Epithelial cell of esophagus (primary cell): ENCODE measurements around the gene TEPSIN.

ENCODE experiments used
- DNase-seq: peaks from one replicate; pipeline ENCODE4 v3.0.0; 2010; ENCODE audit warnings: low read depth
- H3K4me3 ChIP-seq: 2 replicates; pipeline ENCODE4 v1.5.1; 2011; ENCODE audit warnings: mild to moderate bottlenecking, low read length, control low read depth
- CTCF ChIP-seq: IDR thresholded peaks from 2 replicates; pipeline ENCODE4 v1.5.1; 2011; ENCODE audit warnings: low read depth, mild to moderate bottlenecking, low read length, control low read depth, inconsistent platforms; ENCODE audit not compliant: insufficient read depth; ENCODE audit errors: missing control alignments

The TEPSIN gene

GRCh38 chr17:81238815-81239713, at the start of gene TEPSIN, which contains the start of gene NDUFAF8:
TEPSIN (minus strand) TSS chr17:81239055; CDS start chr17:81239033, 22 bp downstream.
NDUFAF8 (plus strand) TSS chr17:81239318; CDS start chr17:81239364, 46 bp downstream.
- peak; percentile 100 for DNase-seq
- TF ChIP-seq CTCF: no peak
- H3K4me3 ChIP-seq: peak within 1 kb of the TSS; percentile 80

GRCh38 chr17:81287741-81288430, 49.0 kb upstream of the TEPSIN start:
- no peak for DNase-seq
- no peak overlapping the region for H3K4me3 ChIP-seq
- no peak for TF ChIP-seq CTCF

- DNase-seq: no peak
- TF ChIP-seq CTCF: no peak
- H3K4me3 ChIP-seq: no peak overlapping the region
These were observed 48.3 kb upstream of the TEPSIN start for GRCh38 chr17:81287152-81287551.

GRCh38 chr17:81286491-81287145, 47.8 kb upstream of the TEPSIN start:
- no peak for DNase-seq
- TF ChIP-seq CTCF: no peak
- H3K4me3 ChIP-seq: no peak overlapping the region

- H3K4me3 ChIP-seq: no peak overlapping the region
- no peak for DNase-seq
- TF ChIP-seq CTCF: no peak
These were observed 47.0 kb upstream of the TEPSIN start for GRCh38 chr17:81285894-81286293.

GRCh38 chr17:81285179-81285878, 46.5 kb upstream of the TEPSIN start:
- H3K4me3 ChIP-seq: no peak overlapping the region
- TF ChIP-seq CTCF: no peak
- no peak for DNase-seq
